ENCODE measurements around the gene NFE2.

DNA sequence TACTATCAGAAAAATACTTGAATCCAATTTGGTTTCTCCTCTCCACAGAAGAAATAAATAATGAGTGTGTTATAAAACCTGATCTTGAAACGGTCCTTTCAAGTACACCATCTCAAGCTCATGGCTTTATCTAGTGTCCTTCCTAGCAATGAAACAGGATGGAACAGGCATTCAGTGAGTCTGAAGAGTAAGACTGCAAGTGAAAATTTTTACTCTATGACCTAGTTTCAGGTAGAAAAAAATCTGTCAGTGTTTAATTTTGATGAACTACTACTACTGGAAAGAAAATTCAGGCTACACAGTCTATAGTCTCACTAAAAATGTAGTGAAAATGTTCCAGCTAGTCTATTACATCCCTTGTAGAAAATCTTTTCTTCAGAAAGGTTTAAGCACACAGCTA lies 28.6 kb downstream of the NFE2 start:
- TF ChIP-seq, protein P1, sequence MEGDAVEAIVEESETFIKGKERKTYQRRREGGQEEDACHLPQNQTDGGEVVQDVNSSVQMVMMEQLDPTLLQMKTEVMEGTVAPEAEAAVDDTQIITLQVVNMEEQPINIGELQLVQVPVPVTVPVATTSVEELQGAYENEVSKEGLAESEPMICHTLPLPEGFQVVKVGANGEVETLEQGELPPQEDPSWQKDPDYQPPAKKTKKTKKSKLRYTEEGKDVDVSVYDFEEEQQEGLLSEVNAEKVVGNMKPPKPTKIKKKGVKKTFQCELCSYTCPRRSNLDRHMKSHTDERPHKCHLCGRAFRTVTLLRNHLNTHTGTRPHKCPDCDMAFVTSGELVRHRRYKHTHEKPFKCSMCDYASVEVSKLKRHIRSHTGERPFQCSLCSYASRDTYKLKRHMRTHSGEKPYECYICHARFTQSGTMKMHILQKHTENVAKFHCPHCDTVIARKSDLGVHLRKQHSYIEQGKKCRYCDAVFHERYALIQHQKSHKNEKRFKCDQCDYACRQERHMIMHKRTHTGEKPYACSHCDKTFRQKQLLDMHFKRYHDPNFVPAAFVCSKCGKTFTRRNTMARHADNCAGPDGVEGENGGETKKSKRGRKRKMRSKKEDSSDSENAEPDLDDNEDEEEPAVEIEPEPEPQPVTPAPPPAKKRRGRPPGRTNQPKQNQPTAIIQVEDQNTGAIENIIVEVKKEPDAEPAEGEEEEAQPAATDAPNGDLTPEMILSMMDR (IDR thresholded peaks at IDR 0.05; ENCODE audit: low read depth, low read length, missing input control): no peak
- TF ChIP-seq, protein P2, sequence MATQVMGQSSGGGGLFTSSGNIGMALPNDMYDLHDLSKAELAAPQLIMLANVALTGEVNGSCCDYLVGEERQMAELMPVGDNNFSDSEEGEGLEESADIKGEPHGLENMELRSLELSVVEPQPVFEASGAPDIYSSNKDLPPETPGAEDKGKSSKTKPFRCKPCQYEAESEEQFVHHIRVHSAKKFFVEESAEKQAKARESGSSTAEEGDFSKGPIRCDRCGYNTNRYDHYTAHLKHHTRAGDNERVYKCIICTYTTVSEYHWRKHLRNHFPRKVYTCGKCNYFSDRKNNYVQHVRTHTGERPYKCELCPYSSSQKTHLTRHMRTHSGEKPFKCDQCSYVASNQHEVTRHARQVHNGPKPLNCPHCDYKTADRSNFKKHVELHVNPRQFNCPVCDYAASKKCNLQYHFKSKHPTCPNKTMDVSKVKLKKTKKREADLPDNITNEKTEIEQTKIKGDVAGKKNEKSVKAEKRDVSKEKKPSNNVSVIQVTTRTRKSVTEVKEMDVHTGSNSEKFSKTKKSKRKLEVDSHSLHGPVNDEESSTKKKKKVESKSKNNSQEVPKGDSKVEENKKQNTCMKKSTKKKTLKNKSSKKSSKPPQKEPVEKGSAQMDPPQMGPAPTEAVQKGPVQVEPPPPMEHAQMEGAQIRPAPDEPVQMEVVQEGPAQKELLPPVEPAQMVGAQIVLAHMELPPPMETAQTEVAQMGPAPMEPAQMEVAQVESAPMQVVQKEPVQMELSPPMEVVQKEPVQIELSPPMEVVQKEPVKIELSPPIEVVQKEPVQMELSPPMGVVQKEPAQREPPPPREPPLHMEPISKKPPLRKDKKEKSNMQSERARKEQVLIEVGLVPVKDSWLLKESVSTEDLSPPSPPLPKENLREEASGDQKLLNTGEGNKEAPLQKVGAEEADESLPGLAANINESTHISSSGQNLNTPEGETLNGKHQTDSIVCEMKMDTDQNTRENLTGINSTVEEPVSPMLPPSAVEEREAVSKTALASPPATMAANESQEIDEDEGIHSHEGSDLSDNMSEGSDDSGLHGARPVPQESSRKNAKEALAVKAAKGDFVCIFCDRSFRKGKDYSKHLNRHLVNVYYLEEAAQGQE (IDR thresholded peaks at IDR 0.05): no peak
- TF ChIP-seq YY1 (IDR thresholded peaks at IDR 0.05) (no peak), FOXA2 (IDR thresholded peaks at IDR 0.05) (no peak), GABPA (IDR thresholded peaks at IDR 0.05 in 1 of 2, conservative IDR thresholded peaks at IDR 0.05 in 1 of 2) (no peak), RXRA (IDR thresholded peaks at IDR 0.05) (no peak), SP1 (IDR thresholded peaks at IDR 0.05) (no peak)
- TF ChIP-seq, protein P3, sequence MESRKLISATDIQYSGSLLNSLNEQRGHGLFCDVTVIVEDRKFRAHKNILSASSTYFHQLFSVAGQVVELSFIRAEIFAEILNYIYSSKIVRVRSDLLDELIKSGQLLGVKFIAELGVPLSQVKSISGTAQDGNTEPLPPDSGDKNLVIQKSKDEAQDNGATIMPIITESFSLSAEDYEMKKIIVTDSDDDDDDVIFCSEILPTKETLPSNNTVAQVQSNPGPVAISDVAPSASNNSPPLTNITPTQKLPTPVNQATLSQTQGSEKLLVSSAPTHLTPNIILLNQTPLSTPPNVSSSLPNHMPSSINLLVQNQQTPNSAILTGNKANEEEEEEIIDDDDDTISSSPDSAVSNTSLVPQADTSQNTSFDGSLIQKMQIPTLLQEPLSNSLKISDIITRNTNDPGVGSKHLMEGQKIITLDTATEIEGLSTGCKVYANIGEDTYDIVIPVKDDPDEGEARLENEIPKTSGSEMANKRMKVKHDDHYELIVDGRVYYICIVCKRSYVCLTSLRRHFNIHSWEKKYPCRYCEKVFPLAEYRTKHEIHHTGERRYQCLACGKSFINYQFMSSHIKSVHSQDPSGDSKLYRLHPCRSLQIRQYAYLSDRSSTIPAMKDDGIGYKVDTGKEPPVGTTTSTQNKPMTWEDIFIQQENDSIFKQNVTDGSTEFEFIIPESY (IDR thresholded peaks at IDR 0.05): no peak
